Suprapubic skin (tissue), 4 donors: Measurements from ENCODE around the gene NRDE2. TPM values are rescaled to one million over a fixed set of nuclear protein-coding genes. Genes with fewer than 3 reads are reported as not detected.

ENCODE experiments used
- DNase-seq, 2 donors: peaks; one replicate each; pipeline ENCODE4 v3.0.0-alpha.2; 2019; ENCODE audit warnings: low spot score in 2 of 2
- H3K27ac ChIP-seq: fragments of 200-600 bp; sonication (generic); one replicate; pipeline ENCODE4 v1.5.1; 2019
- H3K27me3 ChIP-seq: fragments of 200-600 bp; sonication (generic); one replicate; pipeline ENCODE4 v1.5.1; 2019
- H3K36me3 ChIP-seq: fragments of 200-600 bp; sonication (generic); one replicate; pipeline ENCODE4 v1.5.1; 2019
- H3K4me1 ChIP-seq: fragments of 200-600 bp; sonication (generic); one replicate; pipeline ENCODE4 v1.5.1; 2019
- H3K4me3 ChIP-seq: fragments of 200-600 bp; sonication (generic); one replicate; pipeline ENCODE4 v1.5.1; 2019; ENCODE audit warnings: mild to moderate bottlenecking
- H3K9me3 ChIP-seq: fragments of 200-600 bp; sonication (generic); one replicate; pipeline ENCODE4 v1.5.1; 2019
- EP300 ChIP-seq: sonication (generic); formaldehyde crosslinking; IDR thresholded peaks from one replicate; pipeline ENCODE4 v1.6.1; 2017; ENCODE audit warnings: antibody characterized with exemption
- POLR2A ChIP-seq, 2 donors: fragments of 450-650 bp; IDR thresholded peaks; one replicate each; pipeline ENCODE4 v1.6.1; 2017; ENCODE audit warnings: antibody characterized with exemption in 2 of 2, mild to moderate bottlenecking in 2 of 2, moderate library complexity in 2 of 2
- POLR2AphosphoS5 ChIP-seq, 3 donors: sonication (generic); formaldehyde crosslinking; IDR thresholded peaks; one replicate each; pipeline ENCODE4 v1.6.1; 2017; ENCODE audit warnings: antibody characterized with exemption in 3 of 3
- WGBS: methylation state at CpG from one replicate; pipeline ENCODE4 v1.1.5; 2018; 5-methylcytosine and 5-hydroxymethylcytosine counted together
- total RNA-seq, 4 donors: library from RNA; depleted of rRNA; stranded (reverse); fragments of >200 nt; gene quantifications; one replicate each; pipeline ENCODE4 v1.1.0, GENCODE V29; 2016
- TF ChIP-seq, protein P1 (sequence below), 2 donors: fragments of 200-600 bp in 1 of 2; fragments of 450-650 bp in 1 of 2; sonication (generic) in 1 of 2; IDR thresholded peaks; one replicate each; pipeline ENCODE4 v1.5.1; 2016 to 2019; ENCODE audit warnings: antibody characterized with exemption in 2 of 2, mild to moderate bottlenecking in 1 of 2, moderate library complexity in 1 of 2

The NRDE2 gene
- total RNA-seq, 4 donors from 2014 or later = 8.8 to 22.4 (median 14.6) TPM

- Histone ChIP-seq H3K4me1 (no peaks in the 10 kb centered on the region), H3K36me3 (no peaks in the 10 kb centered on the region), H3K4me3 (no peak overlapping the region), H3K27ac (no peak overlapping the region), H3K27me3 (no peaks in the 10 kb centered on the region), H3K9me3 (no peaks in the 10 kb centered on the region)
- 94% methylated on average over 6 of the region's 6 CpGs for WGBS
- TF ChIP-seq POLR2AphosphoS5 (IDR thresholded peaks at IDR 0.05) (no peak), EP300 (no peak), POLR2A (IDR thresholded peaks at IDR 0.05) (no peak)
- TF ChIP-seq, protein P1, sequence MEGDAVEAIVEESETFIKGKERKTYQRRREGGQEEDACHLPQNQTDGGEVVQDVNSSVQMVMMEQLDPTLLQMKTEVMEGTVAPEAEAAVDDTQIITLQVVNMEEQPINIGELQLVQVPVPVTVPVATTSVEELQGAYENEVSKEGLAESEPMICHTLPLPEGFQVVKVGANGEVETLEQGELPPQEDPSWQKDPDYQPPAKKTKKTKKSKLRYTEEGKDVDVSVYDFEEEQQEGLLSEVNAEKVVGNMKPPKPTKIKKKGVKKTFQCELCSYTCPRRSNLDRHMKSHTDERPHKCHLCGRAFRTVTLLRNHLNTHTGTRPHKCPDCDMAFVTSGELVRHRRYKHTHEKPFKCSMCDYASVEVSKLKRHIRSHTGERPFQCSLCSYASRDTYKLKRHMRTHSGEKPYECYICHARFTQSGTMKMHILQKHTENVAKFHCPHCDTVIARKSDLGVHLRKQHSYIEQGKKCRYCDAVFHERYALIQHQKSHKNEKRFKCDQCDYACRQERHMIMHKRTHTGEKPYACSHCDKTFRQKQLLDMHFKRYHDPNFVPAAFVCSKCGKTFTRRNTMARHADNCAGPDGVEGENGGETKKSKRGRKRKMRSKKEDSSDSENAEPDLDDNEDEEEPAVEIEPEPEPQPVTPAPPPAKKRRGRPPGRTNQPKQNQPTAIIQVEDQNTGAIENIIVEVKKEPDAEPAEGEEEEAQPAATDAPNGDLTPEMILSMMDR (IDR thresholded peaks at IDR 0.05) = no peak
- no peak for DNase-seq
Measured at GRCh38 chr14:90373887-90374286, 42.1 kb upstream of the NRDE2 start.

GRCh38 chr14:90368946-90369721, 37.4 kb upstream of the NRDE2 start:
- Histone ChIP-seq H3K4me1 (no peaks in the 10 kb centered on the region), H3K27me3 (no peaks in the 10 kb centered on the region), H3K9me3 (no peaks in the 10 kb centered on the region), H3K36me3 (no peaks in the 10 kb centered on the region), H3K4me3 (no peak overlapping the region), H3K27ac (no peak overlapping the region)
- TF ChIP-seq EP300 = no peak
- TF ChIP-seq POLR2AphosphoS5 (IDR thresholded peaks at IDR 0.05) = no peak
- TF ChIP-seq, protein P1 (IDR thresholded peaks at IDR 0.05) = no peak
- no peak for TF ChIP-seq POLR2A (IDR thresholded peaks at IDR 0.05)
- no peak for DNase-seq
- WGBS = 94% methylated on average over 1 of the region's 1 CpG

GRCh38 chr14:90362558-90362896, 30.8 kb upstream of the NRDE2 start:
- Histone ChIP-seq H3K27me3 (peaks cover 3% of the 10 kb centered on the region), H3K36me3 (no peaks in the 10 kb centered on the region), H3K9me3 (no peaks in the 10 kb centered on the region), H3K27ac (no peak overlapping the region), H3K4me1 (no peaks in the 10 kb centered on the region), H3K4me3 (no peak overlapping the region)
- WGBS = 76% methylated on average over 4 of the region's 4 CpGs
- TF ChIP-seq POLR2A (IDR thresholded peaks at IDR 0.05) (no peak), EP300 (no peak), POLR2AphosphoS5 (IDR thresholded peaks at IDR 0.05) (no peak)
- TF ChIP-seq, protein P1 (IDR thresholded peaks at IDR 0.05) = no peak
- DNase-seq = no peak

DNA sequence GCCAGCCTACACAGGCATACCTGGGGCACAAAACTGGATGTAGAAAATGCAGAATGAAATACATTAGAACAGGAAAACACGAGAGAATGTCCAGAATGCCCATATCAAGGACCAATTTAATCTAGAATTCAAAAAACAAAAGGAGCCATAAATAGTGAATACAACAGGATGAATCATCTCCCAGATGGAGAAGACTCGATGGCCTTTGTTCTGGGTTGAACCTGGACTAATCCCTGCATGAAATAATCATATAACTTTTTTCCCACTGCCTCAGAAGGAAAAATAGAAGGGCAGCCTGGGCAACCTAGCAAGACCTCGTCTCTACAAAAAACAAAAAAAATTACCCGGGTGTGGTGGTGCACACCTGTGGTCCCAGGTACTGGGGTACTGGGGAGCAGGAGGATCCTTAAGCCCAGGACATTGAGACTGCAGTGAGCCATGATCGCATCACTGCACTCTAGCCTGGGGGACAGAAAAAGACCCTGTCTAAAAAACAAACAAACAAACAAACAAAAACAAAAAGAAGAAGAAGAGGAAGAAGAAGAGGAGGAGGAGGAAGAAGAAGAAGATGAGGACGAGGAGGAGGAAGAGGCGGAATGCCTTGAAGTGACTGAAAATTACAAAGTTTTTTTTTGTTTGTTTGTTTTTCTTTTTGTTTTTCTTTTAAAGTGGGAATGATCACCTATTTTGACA, 30.3 kb upstream of the NRDE2 start:
- TF ChIP-seq, protein P1 (IDR thresholded peaks at IDR 0.05) = no peak
- TF ChIP-seq EP300 (no peak), POLR2A (IDR thresholded peaks at IDR 0.05) (no peak), POLR2AphosphoS5 (IDR thresholded peaks at IDR 0.05) (no peak)

GRCh38 chr14:90358359-90358758, 26.6 kb upstream of the NRDE2 start:
- DNase-seq = no peak
- no peaks in the 10 kb centered on the region for H3K36me3 ChIP-seq
- 95% methylated on average over 4 of the region's 4 CpGs for WGBS
- no peak overlapping the region for H3K27ac ChIP-seq
- H3K9me3 ChIP-seq = no peaks in the 10 kb centered on the region
- H3K4me3 ChIP-seq = no peak overlapping the region
- no peaks in the 10 kb centered on the region for H3K4me1 ChIP-seq
- H3K27me3 ChIP-seq = peaks cover 6% of the 10 kb centered on the region
- TF ChIP-seq EP300 (no peak), POLR2AphosphoS5 (IDR thresholded peaks at IDR 0.05) (no peak), POLR2A (IDR thresholded peaks at IDR 0.05) (no peak)
- TF ChIP-seq, protein P1 (IDR thresholded peaks at IDR 0.05) = no peak

More for the DNA sequence above, 30.3 kb upstream of the NRDE2 start:
- no peak for DNase-seq
- Histone ChIP-seq H3K36me3 (no peaks in the 10 kb centered on the region), H3K27me3 (peaks cover 3% of the 10 kb centered on the region), H3K4me3 (no peak overlapping the region), H3K9me3 (no peaks in the 10 kb centered on the region), H3K4me1 (no peaks in the 10 kb centered on the region), H3K27ac (no peak overlapping the region)
- WGBS = 84% methylated on average over 7 of the region's 7 CpGs
